Measurements from ENCODE around the gene TMEM127.

TMEM127 gene

DNA sequence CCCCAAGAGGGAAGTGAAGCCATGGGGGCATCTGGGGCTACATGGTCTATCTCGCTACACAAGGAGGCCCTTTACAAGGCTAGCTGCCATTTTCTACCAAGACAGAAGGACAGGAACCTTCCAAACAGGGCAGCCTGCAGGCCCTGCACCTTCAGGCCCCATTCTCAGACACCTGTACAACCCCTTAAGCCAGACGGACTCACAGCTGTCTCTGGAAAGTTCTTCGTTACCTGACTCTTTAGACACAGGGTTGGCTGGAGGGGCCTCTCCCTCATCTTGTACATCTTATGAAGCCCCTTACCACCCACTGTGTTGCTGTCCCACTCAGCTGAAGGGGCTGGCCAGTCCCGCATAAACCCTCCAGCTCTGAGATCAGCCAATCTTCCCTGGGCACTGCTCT, 17.2 kb downstream of the TMEM127 start:
- TF ChIP-seq, protein P1, sequence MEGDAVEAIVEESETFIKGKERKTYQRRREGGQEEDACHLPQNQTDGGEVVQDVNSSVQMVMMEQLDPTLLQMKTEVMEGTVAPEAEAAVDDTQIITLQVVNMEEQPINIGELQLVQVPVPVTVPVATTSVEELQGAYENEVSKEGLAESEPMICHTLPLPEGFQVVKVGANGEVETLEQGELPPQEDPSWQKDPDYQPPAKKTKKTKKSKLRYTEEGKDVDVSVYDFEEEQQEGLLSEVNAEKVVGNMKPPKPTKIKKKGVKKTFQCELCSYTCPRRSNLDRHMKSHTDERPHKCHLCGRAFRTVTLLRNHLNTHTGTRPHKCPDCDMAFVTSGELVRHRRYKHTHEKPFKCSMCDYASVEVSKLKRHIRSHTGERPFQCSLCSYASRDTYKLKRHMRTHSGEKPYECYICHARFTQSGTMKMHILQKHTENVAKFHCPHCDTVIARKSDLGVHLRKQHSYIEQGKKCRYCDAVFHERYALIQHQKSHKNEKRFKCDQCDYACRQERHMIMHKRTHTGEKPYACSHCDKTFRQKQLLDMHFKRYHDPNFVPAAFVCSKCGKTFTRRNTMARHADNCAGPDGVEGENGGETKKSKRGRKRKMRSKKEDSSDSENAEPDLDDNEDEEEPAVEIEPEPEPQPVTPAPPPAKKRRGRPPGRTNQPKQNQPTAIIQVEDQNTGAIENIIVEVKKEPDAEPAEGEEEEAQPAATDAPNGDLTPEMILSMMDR (IDR thresholded peaks at IDR 0.05; ENCODE audit: low read depth, low read length): no peak
- no peak overlapping the region for H3K4me3 ChIP-seq (ENCODE audit: low read depth, low read length)

DNA sequence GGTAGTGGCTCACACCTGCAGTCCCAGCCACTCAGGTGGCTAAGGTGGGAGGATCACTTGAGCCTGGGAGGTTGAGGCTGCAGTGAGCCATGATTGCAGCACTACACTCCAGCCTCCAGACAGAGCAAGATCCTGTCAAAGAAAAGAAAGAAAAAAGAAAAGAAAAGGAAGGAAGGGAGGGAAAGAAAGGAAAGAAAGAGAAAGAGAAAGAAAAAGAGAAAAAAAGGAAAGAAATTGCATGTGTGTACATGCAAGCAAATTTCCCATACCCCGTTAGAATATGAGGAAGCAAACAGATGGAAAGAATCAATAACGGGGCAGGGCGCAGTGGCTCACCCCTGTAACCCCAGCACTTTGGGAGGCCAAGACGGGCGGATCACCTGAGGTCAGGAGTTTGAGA, 17.9 kb downstream of the TMEM127 start:
- TF ChIP-seq, protein P1 (IDR thresholded peaks at IDR 0.05; ENCODE audit: low read depth, low read length): no peak

DNA sequence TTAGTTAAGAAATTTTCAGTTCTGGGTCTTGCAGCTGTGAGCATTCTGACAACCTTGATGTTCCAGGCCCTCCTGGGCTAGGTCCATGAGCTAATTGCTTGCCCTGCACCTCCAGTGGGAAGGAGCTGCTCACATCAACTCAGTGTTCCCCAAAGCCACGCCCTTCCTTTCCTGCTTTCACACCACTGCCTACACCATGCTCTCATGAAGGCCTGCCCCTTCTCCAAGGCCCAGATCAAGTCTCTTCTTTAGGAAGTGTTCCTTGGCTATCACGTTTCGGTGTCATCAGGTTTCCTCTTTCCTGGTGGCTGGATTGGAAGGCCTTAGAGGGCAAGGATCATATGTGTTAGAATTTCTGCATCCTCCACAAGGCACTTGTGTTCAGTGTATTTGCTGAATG, 18.8 kb downstream of the TMEM127 start:
- no peak overlapping the region for H3K4me3 ChIP-seq (ENCODE audit: low read depth, low read length)
- TF ChIP-seq, protein P1 (IDR thresholded peaks at IDR 0.05; ENCODE audit: low read depth, low read length): no peak

More for the DNA sequence above, 17.9 kb downstream of the TMEM127 start:
- no peak overlapping the region for H3K4me3 ChIP-seq (ENCODE audit: low read depth, low read length)

DNA sequence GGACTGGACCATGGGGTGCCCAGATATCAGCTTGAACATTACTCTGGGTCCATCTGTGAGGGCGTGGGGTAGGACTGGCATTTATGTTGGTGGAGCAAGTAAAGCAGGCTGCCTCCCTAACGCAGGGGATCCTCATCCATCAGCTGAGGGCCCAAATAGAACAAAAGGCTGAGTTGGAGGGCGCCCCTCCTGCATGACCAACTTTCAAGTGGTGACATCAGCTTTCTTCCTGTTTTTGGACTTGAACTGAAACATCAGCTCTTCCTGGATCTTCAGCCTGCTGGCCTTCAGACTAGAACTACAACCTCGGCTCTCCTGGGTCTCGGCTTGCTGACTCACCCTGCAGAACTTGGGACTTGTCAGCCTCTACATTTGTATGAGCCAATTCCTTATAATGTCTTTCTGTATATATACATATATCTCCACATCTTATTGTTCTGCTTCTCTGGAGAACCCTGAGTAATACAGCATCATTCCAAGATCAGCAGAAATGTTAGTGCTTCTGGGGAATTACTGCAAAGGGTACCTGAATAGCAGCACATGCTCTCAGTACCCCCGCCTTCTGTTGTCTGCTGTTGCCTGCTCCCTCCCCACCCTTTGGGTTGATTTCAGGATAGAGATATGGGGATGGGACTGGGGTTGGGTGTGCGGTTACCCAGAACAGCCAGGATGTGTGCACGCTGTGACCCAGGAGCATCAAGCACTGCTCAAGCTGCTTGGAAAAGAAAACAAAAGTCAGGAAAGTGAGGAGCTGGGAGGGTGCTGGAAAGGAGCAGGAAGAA, 20.0 kb downstream of the TMEM127 start:
- TF ChIP-seq, protein P1 (IDR thresholded peaks at IDR 0.05; ENCODE audit: low read depth, low read length): no peak
- no peak overlapping the region for H3K4me3 ChIP-seq (ENCODE audit: low read depth, low read length)

DNA sequence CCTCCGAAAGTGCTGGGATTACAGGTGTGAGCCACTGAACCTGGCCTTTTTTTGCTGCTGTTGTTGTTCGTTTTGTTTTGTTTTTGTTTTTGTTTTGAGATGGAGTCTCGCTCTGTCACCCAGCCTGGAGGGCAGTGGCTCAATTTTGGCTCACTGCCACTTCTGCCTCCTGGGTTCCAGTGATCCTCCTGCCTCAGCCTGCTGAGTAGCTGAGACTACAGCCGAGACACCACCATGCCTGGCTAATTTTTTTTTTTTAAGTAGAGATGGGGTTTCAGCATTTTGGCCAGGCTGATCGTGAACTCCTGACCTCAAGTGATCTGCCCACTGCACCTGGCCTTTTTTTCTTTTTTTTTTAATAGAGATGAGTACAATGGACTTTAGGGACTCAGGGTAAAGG, 22.0 kb downstream of the TMEM127 start:
- no peak overlapping the region for H3K4me3 ChIP-seq (ENCODE audit: low read depth, low read length)
- TF ChIP-seq, protein P1 (IDR thresholded peaks at IDR 0.05; ENCODE audit: low read depth, low read length): no peak

DNA sequence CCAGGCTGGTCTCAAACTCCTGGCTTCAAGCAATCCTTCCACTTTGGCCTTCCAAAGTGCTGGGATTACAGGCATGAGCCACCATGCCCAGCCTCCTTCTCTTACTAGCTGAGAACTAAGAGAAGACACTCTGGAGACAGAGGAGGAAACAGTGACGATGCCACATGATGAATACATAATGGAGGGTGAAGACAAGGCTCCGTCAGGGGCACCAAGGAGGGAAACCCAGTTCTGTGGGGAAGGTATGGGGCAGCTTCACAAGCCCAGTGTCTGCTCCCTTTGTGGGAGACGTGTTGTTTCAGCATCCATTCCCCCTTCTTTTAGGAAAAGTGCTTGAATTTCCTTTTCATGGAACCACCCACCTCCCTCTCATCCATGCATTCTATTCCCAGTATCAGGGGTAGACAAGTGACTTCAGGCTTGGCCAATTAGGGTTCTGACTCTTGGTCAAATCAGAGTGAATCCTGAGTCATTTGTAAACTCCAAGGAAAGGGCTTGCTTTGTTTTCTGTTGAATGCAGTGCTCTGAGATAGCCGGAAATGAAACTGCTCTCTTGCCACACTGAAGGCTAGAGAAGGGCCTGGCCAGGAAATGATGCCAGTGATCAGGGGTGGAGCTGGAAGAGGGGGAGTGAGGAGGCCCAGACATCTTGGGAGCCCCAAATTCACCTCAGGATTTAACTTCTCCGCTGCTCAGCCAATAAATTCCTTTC, 23.7 kb downstream of the TMEM127 start:
- TF ChIP-seq, protein P1 (IDR thresholded peaks at IDR 0.05; ENCODE audit: low read depth, low read length): no peak
- no peak overlapping the region for H3K4me3 ChIP-seq (ENCODE audit: low read depth, low read length)

DNA sequence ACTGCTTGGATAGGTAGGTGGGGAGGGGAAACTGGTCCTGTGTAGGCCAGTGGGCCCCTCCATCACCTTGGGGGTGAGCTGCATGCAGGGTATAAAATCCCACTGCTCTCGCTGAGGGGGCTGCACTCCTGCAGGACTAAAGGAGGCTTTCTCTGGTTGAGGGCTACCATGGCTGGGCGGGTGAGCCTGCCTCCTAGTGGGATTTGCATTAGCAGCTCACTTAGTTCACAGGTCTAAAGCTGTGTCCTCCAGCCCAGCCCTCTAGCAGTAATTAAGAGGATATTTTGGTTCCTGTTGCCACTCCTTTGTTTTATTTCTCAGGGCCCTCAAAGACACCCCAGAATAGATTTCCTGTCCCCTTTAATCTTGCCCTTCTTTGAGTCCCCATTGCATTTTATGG, 24.6 kb downstream of the TMEM127 start:
- H3K4me3 ChIP-seq (ENCODE audit: low read depth, low read length): no peak overlapping the region
- TF ChIP-seq, protein P1 (IDR thresholded peaks at IDR 0.05; ENCODE audit: low read depth, low read length): no peak

All from WI38 (cell line).